ENCODE results near the gene TBC1D14.

TBC1D14 gene

GRCh38 chr4:6929812-6930464 is 20.3 kb downstream of the TBC1D14 start:
- no peak for DNase-seq (ENCODE audit: low spot score)

- DNase-seq (ENCODE audit: low spot score): no peak
Measured at GRCh38 chr4:6932475-6932874, 22.8 kb downstream of the TBC1D14 start.

- no peak for DNase-seq (ENCODE audit: low spot score)
Measured at GRCh38 chr4:6932918-6933317, 23.3 kb downstream of the TBC1D14 start.

GRCh38 chr4:6933691-6934430 is 24.2 kb downstream of the TBC1D14 start:
- DNase-seq (ENCODE audit: low spot score): no peak

- no peak for DNase-seq (ENCODE audit: low spot score)
Measured at GRCh38 chr4:6935965-6936364, 26.3 kb downstream of the TBC1D14 start.

- DNase-seq (ENCODE audit: low spot score): no peak
Measured at GRCh38 chr4:6937201-6937600, 27.6 kb downstream of the TBC1D14 start.

- DNase-seq (ENCODE audit: low spot score): no peak
Measured at GRCh38 chr4:6937754-6938153, 28.1 kb downstream of the TBC1D14 start.

- no peak for DNase-seq (ENCODE audit: low spot score)
Measured at GRCh38 chr4:6938237-6938636, 28.6 kb downstream of the TBC1D14 start.

GRCh38 chr4:6938647-6939271 is 29.1 kb downstream of the TBC1D14 start:
- DNase-seq (ENCODE audit: low spot score): no peak

- DNase-seq (ENCODE audit: low spot score): no peak
Measured at GRCh38 chr4:6939761-6940743, 30.4 kb downstream of the TBC1D14 start.

- no peak for DNase-seq (ENCODE audit: low spot score)
Measured at GRCh38 chr4:6940744-6941137, 31.1 kb downstream of the TBC1D14 start.

GRCh38 chr4:6941796-6942195 is 32.2 kb downstream of the TBC1D14 start:
- no peak for DNase-seq (ENCODE audit: low spot score)

- peak; percentile 91 for DNase-seq (ENCODE audit: low spot score)
Measured at GRCh38 chr4:6942238-6942800, 32.7 kb downstream of the TBC1D14 start.

- no peak for DNase-seq (ENCODE audit: low spot score)
Measured at GRCh38 chr4:6943012-6943884, 33.6 kb downstream of the TBC1D14 start.

- DNase-seq (ENCODE audit: low spot score): no peak
Measured at GRCh38 chr4:6943885-6944225, 34.2 kb downstream of the TBC1D14 start.

- DNase-seq (ENCODE audit: low spot score): no peak
Measured at GRCh38 chr4:6944301-6945051, 34.9 kb downstream of the TBC1D14 start.

GRCh38 chr4:6945052-6945409 is 35.4 kb downstream of the TBC1D14 start:
- no peak for DNase-seq (ENCODE audit: low spot score)

- DNase-seq (ENCODE audit: low spot score): no peak
Measured at GRCh38 chr4:6946497-6946896, 36.9 kb downstream of the TBC1D14 start.

- no peak for DNase-seq (ENCODE audit: low spot score)
Measured at GRCh38 chr4:6948134-6948460, 38.5 kb downstream of the TBC1D14 start.

GRCh38 chr4:6951880-6952381 is 42.3 kb downstream of the TBC1D14 start:
- DNase-seq (ENCODE audit: low spot score): peak; percentile 28
